Measurements from ENCODE around the gene TSC2.
"Not testable (repeated sequence)": the region's sequence is repeated elsewhere in the genome, so short reads cannot be mapped to it uniquely, and the experiment has no call there.

Gene TSC2

DNA sequence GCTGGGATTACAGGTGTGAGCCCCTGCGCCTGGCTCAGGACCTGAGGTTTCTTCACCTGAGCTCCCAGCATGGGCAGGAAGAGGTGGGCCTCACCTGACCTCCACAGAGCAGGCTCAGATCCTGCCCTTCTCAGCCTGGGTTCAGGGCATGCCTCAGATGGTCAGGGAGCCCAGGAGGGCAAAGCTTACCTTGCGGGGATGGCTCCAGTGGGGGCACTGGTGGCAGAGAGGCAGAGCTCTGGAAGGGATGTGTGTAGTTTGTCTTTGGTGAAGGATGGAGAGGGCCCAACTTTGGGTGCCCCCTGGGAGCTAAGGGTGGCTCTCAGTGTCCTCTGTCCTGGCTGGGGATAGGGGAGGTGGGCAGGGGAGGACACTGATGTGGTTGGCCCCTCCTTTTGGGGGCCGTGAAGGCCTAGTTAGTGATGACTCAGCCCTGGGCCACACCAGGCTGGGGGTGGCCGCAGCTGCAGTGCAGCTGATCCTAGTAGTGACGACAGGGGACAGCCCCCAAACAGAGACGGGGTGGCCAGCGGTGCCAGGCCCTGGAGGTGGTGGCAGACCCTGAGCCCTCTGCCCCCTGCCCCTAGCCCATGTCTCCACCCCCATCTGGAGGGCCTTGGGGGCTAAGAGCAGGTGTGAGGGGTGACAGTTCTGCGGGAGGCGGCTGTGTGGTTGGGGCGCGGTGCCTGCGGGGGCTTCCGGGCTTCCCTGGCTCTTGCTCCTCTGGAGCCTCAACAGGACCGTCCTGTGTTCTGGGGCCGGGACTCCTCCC, 15.3 kb upstream of the TSC2 start:
- no peak for DNase-seq

DNA sequence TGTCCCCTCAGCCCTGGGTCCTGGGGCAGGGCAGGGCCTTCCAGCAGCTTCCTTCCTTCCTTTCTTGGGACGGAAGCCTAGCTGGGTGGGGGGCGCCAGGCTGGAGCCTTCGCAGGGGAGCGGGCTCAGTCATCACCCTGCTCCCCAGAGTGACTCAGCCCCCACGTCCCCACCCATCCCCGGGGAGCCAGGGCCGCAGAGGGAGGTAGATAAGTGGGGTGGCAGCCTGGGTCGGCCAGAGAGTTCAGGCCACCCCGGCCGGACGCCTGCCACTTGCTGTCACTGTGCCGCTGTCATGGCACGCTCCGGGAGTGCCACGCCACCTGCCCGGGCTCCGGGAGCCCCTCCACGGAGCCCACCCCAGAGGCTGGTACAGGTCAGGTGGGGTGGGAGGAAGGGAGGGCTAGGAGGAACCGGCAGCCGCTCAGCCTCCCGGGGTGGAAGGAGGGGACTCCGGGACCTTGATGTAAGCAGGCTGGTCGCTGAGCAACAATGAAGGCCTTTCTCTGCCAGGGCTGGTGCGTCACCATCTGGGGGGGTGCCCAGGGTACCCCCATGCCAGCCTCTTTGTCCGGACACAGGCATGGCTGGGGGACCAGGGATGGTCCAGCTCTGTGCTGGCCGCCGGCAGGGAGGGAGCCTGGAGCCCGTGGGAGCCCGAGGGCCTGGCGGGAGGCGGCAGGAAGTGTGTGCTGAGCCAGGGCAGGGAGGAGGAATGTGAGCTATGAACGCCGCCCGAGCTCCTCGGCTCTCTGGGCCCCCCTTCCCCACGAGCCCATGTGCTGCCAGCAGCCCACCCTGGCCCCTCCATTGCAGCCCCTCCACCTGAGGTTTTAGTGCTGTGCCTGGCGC, 14.5 kb upstream of the TSC2 start:
- DNase-seq = no peak

DNA sequence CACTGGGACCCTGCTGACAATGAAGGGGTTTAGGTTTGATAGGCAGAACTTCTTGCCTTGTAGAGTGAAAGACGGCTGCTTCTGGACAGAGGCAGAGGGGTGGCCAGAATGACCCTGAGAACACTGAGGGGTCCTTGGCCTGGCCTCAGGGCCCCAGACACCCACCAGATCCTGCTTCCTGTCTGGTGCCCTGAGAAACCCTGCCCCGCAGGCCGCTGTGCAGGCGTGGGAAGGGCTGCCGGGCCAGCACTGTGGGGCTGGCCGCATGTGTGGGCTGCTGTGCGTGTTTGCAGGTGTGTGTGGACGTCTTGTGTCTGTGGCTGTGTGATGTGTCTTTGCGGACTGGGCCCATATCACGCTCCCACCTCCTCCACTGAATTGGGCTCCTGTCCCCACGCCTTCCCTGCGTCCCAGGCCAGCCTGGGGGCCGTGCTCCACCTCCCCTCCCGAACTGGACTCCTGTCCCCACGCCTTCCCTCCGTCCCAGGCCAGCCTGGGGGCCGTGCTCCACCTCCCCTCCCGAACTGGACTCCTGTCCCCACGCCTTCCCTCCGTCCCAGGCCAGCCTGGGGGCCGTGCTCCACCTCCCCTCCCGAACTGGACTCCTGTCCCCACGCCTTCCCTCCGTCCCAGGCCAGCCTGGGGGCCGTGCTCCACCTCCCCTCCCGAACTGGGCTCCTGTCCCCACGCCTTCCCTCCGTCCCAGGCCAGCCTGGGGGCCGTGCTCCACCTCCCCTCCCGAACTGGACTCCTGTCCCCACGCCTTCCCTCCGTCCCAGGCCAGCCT, 13.7 kb upstream of the TSC2 start:
- not testable (repeated sequence) for DNase-seq

DNA sequence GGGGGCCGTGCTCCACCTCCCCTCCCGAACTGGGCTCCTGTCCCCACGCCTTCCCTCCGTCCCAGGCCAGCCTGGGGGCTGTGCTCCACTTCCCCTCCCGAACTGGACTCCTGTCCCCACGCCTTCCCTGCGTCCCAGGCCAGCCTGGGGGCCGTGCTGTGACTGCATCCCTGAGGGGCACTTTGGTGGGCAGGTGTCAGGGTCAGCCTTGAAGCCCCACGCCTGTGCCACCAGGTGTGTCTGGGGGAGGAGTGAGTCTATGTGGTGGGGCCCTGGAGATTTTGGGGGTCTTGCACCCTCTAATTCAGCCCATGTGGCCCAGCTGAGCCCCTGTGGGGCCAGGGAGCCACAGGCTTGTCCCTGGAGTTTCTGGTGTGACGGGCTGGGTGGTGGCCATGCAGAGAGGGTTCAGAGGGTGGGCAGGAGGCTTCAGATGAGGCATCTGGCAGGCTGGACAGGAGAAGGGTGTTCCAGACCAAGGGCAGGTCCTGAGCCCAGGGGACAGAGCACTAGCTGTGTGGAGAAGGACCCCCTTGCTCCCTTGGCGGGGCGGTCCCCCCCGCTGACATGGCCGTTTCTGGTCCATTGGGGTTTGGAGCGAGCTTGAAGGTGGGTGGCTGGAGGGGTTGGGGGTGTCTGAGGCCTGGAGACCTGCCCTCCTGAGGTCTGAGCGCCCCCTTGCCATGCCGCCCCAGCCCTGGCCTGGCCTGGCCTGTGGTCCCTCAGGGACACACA, 12.9 kb upstream of the TSC2 start:
- DNase-seq = no peak

DNA sequence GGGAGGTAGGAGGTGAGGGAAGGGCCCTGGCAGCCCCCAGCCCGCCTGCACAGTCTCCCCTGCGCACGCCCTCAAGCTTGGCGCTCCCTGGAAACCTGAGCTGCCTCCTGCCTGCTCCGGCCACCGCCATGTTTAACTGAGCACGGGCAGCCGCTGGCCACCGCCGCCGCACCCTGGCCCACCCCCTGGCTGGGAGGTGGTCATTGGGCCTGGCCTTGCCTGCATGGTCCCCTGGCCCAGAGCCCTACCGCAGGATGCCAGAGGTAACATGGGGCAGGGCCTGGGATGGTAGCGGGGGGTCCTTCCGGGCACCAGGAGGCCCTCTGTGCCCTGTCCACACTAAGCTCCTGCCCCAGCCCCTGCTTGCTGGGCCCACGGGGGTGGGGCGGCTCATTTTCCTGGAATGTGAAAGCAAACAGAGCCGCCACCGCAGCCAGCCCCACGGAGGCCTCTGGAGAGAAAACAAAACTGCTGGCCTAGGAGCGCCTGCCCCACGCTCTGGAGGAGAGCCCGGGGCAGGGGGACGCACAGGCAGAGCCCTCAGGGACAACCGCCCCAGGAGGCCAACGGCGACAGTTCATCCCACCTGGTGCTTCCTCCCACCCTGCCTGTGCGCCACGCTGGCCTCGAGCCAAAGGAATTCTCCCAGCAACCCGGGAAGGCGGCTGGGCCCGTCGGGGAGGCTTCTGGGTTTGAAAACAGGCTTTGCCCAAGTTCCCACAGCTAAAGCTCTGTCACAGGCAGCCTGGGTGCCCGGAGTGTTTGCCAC, 12.2 kb upstream of the TSC2 start:
- DNase-seq = no peak

DNA sequence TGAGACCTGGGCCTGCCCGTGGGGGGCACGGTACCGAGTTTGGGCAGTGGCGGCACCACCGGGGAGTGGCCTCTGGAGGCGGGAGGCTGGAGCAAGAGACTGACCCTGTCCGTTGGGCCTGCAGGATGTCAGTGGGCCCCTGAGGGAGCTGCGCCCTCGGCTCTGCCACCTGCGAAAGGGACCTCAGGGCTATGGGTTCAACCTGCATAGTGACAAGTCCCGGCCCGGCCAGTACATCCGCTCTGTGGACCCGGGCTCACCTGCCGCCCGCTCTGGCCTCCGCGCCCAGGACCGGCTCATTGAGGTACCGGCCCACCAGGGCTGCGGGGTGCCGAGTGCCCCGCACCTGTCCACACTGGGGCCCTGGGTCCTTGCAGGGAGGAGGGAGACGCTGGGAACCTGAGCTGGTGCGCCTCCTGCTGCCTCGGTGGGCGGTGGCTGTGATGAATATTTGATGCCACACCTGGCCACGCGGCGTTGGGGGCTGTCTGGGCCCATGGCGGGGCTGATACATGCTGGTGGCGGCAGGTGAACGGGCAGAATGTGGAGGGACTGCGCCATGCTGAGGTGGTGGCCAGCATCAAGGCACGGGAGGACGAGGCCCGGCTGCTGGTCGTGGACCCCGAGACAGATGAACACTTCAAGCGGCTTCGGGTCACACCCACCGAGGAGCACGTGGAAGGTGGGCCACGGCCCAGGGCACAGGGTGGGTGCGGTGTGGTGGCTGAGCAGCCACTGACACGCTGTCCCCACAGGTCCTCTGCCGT, 11.4 kb upstream of the TSC2 start:
- DNase-seq = no peak

DNA sequence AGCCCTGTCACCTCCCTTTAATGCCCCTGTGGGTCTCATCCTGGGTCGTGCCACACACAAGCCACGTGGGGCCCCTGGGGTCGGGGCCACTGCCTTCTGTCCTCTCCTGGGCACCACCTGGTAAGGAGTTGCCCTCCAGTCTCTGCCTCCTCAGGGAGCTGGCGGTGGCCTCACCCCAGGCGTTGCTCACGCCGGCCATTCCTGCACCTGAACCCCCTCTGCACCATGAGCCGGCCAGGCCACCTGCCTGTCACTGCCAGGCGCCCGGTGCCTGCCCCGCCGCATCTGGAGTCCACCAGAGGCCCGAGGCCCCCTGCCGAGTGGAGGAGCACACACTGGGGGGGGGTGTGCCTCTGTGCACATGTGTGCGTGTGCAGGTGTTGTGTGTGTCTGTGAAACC, 10.7 kb upstream of the TSC2 start:
- DNase-seq = no peak

DNA sequence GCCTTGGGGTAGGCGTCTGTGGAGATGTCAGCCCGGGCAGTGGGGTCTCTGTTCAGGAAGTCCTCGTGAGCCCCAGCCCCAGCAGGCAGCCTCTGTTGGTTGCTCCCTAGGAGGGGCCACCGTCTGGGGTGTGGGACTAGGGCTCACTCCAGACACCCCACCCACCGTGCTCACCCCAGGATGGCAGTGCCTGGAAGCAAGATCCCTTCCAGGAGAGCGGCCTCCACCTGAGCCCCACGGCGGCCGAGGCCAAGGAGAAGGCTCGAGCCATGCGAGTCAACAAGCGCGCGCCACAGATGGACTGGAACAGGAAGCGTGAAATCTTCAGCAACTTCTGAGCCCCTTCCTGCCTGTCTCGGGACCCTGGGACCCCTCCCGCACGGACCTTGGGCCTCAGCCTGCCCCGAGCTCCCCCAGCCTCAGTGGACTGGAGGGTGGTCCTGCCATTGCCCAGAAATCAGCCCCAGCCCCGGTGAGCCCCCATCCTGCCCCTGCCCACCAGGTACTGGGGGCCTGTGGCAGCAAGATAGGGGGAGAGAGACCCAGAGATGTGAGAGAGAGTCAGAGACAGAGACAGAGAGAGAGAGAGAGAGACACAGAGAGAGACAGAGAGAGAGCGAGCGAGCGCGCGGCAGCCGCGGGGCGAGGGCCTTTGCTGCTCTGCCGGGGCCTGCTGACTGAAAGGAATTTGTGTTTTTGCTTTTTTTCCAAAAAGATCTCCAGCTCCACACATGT, 10.0 kb upstream of the TSC2 start:
- no peak for DNase-seq

DNA sequence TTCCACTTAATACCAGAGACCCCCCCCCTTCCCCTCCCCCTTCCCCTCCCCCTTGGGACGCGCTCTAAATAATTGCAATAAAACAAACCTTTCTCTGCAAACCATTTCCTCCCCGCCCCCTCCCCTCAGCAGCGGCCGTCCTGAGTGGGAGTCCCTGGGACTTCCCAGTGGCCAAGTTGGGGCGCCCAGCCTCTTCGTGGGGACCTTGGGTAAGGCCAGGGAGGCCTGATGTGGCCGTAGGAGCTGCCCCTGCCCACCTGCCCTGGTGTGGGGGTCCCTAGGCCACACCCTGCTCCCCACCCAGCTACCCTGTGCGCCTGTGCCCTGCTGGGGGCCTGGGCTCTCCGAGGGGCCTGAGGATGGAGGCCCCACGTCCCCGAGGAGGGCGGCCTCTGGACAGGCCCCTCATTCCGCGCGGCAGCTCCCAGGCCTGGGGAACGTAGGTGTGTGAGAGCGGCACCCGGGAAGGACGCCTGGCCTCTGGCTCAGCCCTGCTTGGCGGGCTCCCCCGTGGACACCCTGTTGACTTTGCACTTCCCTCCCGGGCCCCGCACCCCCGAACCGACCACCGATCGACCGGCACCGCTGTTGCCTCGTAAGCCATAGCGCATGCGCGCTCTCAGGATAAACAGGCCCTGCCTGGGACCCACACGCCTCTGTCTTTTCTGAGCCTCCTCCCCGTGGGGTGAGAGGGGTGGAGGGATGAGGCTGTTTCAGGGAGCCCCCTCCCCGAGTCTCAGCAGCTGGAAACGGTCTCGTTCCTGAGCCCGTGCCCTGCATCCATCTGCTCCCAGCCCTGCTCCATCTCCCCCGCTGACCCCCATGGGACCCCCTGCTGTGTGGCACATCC, 9.2 kb upstream of the TSC2 start:
- no peak for DNase-seq

DNA sequence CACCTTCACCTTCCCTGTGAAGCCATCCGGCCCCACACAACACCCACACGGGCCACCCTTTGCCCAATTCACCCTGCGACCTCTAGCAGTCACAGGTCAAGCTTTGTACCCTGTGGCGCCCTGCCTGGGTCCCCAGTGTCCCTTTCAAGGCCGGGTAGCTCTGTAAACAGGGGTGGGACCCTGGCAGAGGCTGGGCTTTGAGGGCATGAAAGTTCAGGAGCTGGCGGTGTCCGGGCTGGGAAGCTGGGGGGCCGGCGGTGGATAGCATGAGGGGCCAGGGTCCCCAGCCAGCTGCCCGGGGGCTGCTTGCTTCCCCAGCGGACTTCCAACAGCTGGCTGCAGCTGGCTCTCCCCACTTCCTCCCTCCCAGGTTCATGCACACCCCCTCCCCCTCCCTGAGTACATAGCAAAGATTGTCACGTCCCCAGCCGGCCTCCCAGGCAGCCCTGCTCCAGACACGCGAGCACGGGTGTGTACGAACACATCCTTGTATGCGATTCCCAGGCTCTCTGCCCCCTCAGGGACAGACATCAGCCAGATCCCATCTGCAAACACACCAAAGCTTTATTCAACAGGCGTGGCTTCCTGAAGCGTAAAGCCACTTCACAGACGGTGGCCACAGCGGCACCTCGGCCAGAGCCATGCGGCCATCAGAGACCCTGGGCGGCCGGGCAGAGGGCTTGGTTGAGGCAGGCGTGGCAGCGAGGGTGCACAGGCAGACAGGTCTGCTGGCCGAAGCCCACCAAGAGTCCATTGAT, 8.3 kb upstream of the TSC2 start:
- no peak for DNase-seq

DNA sequence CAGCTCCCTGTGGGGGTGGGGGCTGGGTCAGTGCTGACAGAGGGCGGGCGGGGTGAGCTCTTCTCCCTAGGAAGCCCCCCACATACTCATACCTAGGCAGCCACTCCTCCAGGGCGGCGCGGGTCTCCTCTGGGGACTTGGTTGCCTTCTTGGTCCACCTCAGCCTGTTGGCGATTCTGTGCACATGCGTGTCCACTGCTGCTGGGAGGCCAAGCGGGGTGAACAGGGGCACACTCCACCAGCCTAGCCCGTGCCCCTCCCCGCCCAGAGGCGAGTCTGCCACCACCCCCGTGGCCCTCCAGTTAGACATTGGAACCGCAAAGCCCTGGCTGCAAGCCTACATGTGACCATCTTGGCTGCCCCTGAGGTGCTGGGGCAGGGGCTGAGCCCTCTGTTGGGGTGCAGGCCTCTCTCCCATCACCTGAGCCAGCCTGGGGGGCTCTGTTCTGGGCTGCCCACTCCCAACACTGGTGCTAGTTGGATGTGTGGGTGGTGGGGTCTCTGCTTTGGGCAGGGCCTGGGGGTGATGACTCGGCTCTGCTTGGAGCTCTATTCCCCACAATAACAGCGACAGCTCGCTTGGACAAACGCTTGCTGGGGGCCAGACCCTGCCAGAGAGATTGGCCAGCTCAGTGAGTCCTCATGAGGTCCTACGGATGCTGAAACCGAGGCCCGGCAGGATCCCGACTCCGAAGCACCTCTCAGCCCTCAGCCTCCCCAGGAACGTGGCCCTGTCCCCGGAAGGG, 7.6 kb upstream of the TSC2 start:
- DNase-seq = no peak

DNA sequence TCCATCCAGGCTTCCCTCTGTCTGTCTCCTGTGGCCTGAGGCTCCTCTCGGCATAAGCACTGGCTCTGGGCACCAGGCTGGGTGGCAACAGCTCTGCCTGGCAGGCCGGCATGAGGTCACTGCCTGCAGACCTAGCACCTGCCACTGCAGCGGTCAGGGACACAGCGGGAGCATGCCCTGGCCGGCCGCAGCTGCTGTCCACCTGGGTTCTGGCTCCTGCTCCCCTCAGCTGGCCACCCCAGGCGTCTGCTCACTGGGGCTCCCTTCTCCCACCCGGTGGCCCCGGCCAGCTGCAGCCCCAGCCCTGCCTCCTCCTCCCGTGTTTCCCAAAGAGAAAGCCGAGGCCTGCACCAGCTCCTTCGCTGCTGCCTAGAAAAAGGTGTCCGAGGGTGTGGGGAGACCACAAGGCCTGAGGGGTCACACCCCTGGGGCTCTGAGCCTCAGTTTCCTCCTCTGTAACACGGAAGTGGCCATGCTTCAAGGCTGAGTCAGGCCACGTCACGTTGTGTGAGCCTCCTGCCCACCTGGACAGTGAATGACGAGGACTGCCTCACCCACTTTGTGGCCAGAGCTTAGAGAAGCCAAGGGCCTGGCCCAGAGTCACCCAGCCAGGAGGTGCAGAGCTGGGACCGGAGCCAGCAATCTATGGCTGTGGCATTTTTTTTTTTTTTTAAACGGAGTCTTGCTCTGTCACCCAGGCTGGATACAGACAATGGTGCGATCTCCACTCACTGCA, 6.8 kb upstream of the TSC2 start:
- DNase-seq = no peak

DNA sequence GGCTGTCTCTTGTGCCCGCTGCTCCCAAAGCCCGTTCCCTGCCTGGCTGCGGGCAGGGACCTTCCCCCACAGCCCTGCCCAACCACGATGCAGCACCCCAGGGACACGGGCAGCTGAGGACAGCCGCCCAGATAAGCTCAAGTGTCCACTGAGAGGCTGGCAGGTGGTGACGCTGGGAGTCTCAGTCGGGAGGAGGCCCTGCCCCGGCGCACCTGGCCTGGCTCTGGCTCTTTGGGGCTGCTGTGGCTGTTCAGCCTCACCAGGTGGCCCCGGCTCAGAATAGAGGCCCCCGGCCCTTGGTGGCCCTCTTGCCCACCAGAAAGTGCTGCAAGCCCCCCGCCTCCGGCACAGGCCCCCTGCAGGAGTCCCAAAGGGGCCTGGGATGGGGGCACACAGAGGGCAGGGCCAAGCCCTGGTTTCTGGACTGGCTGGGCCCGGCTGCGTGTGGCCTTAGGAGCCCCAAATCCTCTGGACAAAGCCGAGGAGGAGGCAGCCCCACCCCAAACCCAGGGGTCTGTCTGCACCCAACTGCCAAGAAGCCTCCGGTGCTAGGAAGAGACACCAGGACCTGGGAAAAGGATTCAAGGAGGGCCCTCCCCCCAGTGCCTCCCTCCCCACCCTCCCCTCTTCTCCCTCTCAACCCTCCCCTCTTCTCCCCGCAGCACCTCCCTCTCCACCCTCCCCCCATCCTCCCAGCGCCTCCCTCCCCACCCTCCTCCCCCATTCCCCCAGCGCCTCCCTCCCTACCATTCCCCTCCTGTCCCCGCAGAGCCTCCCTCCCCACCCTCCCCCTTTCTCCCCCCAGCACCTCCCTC, 5.4 kb upstream of the TSC2 start:
- DNase-seq = no peak

DNA sequence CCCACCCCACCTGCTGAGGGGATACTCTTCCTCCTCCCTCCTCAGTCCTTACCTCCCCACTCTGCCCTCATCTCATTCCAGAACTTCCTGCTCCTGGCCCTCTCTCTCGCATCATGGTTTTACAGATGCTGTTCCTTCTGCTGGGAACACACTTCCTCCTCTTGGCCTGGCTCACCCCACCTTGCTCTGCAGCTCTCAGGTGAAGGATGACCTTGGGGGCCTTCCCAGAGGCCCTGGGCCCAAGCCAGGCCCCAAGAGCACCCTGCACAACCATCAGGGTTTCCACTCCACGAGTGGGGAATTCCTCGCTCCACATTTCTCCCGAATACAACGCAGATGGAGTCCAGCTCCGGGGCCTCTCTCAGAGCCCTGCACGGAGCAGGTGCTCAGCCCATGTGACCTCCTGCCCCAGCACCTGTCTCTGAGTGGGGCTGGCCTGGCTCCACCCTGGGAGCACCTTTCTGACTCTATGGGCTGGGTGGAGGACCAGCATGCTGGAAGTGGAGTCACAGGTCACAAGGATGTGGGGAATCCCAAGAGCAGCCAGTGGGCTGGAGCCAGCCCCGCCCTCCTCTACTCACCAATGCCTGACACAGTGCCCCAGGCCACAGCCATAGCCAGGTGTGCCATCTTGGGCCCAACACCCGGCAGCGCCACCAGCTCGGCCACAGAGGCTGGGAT, 4.7 kb upstream of the TSC2 start:
- no peak for DNase-seq

DNA sequence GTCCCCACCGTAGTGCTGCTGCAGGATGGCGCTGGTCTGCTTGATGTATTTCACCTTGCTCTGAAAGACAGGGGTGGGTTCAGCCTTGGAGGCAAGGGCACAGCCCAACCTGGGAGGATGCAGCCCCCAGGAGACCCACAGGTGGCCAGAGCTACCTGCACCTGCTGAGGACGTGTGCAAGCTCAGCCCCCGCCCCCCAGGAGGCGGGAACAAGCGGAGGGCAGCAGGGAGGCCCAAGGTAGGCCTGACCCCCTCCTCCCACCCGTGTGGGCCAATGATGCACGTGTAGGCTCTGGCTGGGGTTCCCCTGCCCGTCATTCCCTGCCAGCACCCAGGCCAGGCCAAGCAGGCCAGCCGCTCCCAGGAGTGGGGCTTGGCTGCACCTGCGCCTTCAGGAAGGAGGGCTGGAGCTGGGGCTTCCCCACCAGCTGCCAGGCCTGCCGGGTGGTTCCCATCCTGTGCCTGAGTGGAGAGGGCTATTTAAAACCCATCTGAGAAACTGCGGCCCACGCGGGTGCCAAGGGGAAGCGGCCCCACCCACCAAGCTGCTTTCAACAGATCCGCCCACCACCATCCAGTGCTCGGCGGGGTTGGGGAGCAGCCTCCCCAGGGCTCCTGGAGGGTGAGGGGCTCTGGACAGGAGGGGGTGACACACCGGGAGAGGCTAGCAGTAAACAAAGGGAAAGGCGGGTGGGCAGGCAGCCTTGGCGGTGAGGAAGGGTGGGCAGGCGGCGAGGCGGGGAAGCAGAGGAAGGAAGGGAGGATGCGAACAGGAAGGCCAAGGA, 3.9 kb upstream of the TSC2 start:
- DNase-seq = no peak
